Right lobe of liver (tissue), 4 donors: ENCODE measurements around the gene LDB2.

Experiments
- POLR2A ChIP-seq: fragments of 450-650 bp; IDR thresholded peaks from one replicate; pipeline ENCODE4 v1.6.1; 2017; ENCODE audit warnings: antibody characterized with exemption, mild to moderate bottlenecking
- TF ChIP-seq, protein P1 (sequence below), 4 donors: fragments of 200-600 bp in 3 of 4; fragments of 450-650 bp in 1 of 4; IDR thresholded peaks; one replicate each; pipeline versions ENCODE4 v1.5.1 to v1.8.0; 2016 to 2022; ENCODE audit warnings: antibody characterized with exemption in 4 of 4, mild to moderate bottlenecking in 2 of 4
- donor health status: DM: no; HTN: no; CAD: no.
- donor health status: DM: no; HTN: no; CAD: no.
- donor health status: DM: no; HTN: yes; CAD: no.

DNA sequence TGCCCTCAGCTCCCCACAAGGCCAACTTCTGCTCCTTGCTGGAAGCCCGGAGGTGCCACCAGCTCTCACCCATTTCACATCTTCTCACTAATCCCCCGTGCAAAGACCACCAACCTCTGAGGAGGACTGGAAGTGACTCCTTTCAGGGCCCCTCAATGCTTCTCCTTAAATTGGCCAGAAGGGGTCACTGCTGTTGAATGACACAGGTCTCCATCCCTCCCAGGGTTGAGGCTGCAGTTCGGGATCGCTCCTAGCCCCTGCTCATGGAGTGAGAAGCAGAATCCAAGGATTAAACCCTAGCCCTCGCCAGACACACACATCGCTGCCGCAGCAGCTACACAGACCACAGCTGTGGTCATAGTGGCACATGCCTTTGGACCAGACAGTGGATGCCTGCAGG lies 392.7 kb downstream of the LDB2 start:
- TF ChIP-seq, protein P1, sequence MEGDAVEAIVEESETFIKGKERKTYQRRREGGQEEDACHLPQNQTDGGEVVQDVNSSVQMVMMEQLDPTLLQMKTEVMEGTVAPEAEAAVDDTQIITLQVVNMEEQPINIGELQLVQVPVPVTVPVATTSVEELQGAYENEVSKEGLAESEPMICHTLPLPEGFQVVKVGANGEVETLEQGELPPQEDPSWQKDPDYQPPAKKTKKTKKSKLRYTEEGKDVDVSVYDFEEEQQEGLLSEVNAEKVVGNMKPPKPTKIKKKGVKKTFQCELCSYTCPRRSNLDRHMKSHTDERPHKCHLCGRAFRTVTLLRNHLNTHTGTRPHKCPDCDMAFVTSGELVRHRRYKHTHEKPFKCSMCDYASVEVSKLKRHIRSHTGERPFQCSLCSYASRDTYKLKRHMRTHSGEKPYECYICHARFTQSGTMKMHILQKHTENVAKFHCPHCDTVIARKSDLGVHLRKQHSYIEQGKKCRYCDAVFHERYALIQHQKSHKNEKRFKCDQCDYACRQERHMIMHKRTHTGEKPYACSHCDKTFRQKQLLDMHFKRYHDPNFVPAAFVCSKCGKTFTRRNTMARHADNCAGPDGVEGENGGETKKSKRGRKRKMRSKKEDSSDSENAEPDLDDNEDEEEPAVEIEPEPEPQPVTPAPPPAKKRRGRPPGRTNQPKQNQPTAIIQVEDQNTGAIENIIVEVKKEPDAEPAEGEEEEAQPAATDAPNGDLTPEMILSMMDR (IDR thresholded peaks at IDR 0.05), result peak in 2 of 4 donors; percentile 15 to 19
- no peak for TF ChIP-seq POLR2A
